ENCODE results near the gene UBQLN4.

The UBQLN4 gene

GRCh38 chr1:156089704-156090103, 36.1 kb upstream of the UBQLN4 start:
- H3K4me3 ChIP-seq (replicated peaks; ENCODE audit: low read depth, low read length), result no peak overlapping the region
- no peak for TF ChIP-seq CTCF (IDR thresholded peaks at IDR 0.05; ENCODE audit: low read length, missing control alignments)
- no peak for DNase-seq (ENCODE audit: low read depth)

GRCh38 chr1:156086256-156086662, 32.7 kb upstream of the UBQLN4 start:
- no peak overlapping the region for H3K4me3 ChIP-seq (replicated peaks; ENCODE audit: low read depth, low read length)
- TF ChIP-seq CTCF (IDR thresholded peaks at IDR 0.05; ENCODE audit: low read length, missing control alignments), result no peak
- DNase-seq (ENCODE audit: low read depth), result peak; percentile 90

GRCh38 chr1:156083800-156084790, 30.5 kb upstream of the UBQLN4 start:
- TF ChIP-seq CTCF (IDR thresholded peaks at IDR 0.05; ENCODE audit: low read length, missing control alignments), result no peak
- H3K4me3 ChIP-seq (replicated peaks; ENCODE audit: low read depth, low read length), result peak overlapping the region; percentile 87
- DNase-seq (ENCODE audit: low read depth), result no peak

GRCh38 chr1:156082309-156083091, 28.9 kb upstream of the UBQLN4 start, which contains the start of gene MEX3A:
MEX3A (minus strand) TSS chr1:156082465; CDS start chr1:156081998, 467 bp downstream.
- DNase-seq (ENCODE audit: low read depth), result peak; percentile 72
- H3K4me3 ChIP-seq (replicated peaks; ENCODE audit: low read depth, low read length), result peak within 1 kb of the TSS; percentile 87
- no peak for TF ChIP-seq CTCF (IDR thresholded peaks at IDR 0.05; ENCODE audit: low read length, missing control alignments)

- H3K4me3 ChIP-seq (replicated peaks; ENCODE audit: low read depth, low read length), result peak overlapping the region; percentile 87
- TF ChIP-seq CTCF (IDR thresholded peaks at IDR 0.05; ENCODE audit: low read length, missing control alignments), result no peak
- peak; percentile 16 for DNase-seq (ENCODE audit: low read depth)
These were observed 28.3 kb upstream of the UBQLN4 start for GRCh38 chr1:156081917-156082308.

- peak overlapping the region; percentile 87 for H3K4me3 ChIP-seq (replicated peaks; ENCODE audit: low read depth, low read length)
These were observed 27.8 kb upstream of the UBQLN4 start for GRCh38 chr1:156081180-156081916.

More at GRCh38 chr1:156081180-156081916, 27.8 kb upstream of the UBQLN4 start:
- DNase-seq (ENCODE audit: low read depth), result peak; percentile 16
- TF ChIP-seq CTCF (IDR thresholded peaks at IDR 0.05; ENCODE audit: low read length, missing control alignments), result no peak
